ENCODE results near the gene FRMPD4. TPM values are rescaled to one million over a fixed set of nuclear protein-coding genes. Genes with fewer than 3 reads are reported as not detected.

The FRMPD4 gene
- total and polyA plus RNA-seq, 2 of the 13 experiments (the other 11 are each of a cell fraction or from before 2014, with no cell fraction given), result not detected

- Histone ChIP-seq H3K4me3 (replicated peaks in 1 of 3; ENCODE audit: insufficient read depth in 1 of 3, low read depth in 2 of 3, low read length in 3 of 3) (no peak overlapping the region), H3K36me3 (replicated peaks in 1 of 2; ENCODE audit: control insufficient read depth in 1 of 2, insufficient read depth in 2 of 2, low read length in 2 of 2) (no peaks in the 10 kb centered on the region), H3K4me2 (ENCODE audit: low read depth, low read length) (no peak overlapping the region), H4K20me1 (ENCODE audit: insufficient read depth, low read length) (no peaks in the 10 kb centered on the region), H3K79me2 (ENCODE audit: insufficient read depth, low read length) (no peaks in the 10 kb centered on the region), H3K27ac (ENCODE audit: extremely low read length, insufficient read depth, low read length) (no peak overlapping the region), H3K9me3 (ENCODE audit: low read length) (no peaks in the 10 kb centered on the region), H3K27me3 (ENCODE audit: control insufficient read depth in 1 of 2, insufficient read depth in 2 of 2, low read length in 2 of 2) (no peaks in the 10 kb centered on the region), H2AFZ (ENCODE audit: low read length) (no peak overlapping the region), H3K9ac (ENCODE audit: insufficient read depth, low read depth, low read length) (no peak overlapping the region), H3K4me1 (ENCODE audit: insufficient read depth, low read length) (no peaks in the 10 kb centered on the region)
- DNase-seq (ENCODE audit: low spot score), result no peak
- FAIRE-seq, result no peak
- no TSS peak for BruUV-seq (replicated peaks)
- intact Hi-C loops (cut with micrococcal nuclease; ENCODE audit: unreplicated experiment), result no loop called here
- no peak for ATAC-seq
- WGBS (ENCODE audit: low lambda C conversion rate), result 0% methylated on average over 2 of the region's 2 CpGs
- ChIA-PET CTCF (ENCODE audit: low intra/inter-chr PET ratio, low total read pairs) (no interaction called here), POLR2A (no interaction called here)
- no peak for TF ChIP-seq ZNF878 (CRISPR knock-in tag; IDR thresholded peaks at IDR 0.05)
- no peak for TF ChIP-seq ZNF597 (CRISPR knock-in tag; IDR thresholded peaks at IDR 0.05)
- TF ChIP-seq, protein P1, sequence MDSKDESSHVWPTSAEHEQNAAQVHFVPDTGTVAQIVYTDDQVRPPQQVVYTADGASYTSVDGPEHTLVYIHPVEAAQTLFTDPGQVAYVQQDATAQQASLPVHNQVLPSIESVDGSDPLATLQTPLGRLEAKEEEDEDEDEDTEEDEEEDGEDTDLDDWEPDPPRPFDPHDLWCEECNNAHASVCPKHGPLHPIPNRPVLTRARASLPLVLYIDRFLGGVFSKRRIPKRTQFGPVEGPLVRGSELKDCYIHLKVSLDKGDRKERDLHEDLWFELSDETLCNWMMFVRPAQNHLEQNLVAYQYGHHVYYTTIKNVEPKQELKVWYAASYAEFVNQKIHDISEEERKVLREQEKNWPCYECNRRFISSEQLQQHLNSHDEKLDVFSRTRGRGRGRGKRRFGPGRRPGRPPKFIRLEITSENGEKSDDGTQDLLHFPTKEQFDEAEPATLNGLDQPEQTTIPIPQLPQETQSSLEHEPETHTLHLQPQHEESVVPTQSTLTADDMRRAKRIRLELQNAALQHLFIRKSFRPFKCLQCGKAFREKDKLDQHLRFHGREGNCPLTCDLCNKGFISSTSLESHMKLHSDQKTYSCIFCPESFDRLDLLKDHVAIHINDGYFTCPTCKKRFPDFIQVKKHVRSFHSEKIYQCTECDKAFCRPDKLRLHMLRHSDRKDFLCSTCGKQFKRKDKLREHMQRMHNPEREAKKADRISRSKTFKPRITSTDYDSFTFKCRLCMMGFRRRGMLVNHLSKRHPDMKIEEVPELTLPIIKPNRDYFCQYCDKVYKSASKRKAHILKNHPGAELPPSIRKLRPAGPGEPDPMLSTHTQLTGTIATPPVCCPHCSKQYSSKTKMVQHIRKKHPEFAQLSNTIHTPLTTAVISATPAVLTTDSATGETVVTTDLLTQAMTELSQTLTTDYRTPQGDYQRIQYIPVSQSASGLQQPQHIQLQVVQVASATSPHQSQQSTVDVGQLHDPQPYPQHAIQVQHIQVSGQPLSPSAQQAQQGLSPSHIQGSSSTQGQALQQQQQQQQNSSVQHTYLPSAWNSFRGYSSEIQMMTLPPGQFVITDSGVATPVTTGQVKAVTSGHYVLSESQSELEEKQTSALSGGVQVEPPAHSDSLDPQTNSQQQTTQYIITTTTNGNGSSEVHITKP (CRISPR knock-in tag; IDR thresholded peaks at IDR 0.05; ENCODE audit: low read depth), result no peak
- no peak for TF ChIP-seq KDM5A (IDR thresholded peaks at IDR 0.05; ENCODE audit: borderline replicate concordance, low read length)
- no peak for TF ChIP-seq KDM3A (CRISPR knock-in tag; IDR thresholded peaks at IDR 0.05; ENCODE audit: low read depth)
- TF ChIP-seq NAIF1 (CRISPR knock-in tag; IDR thresholded peaks at IDR 0.05; ENCODE audit: borderline replicate concordance), result no peak
- TF ChIP-seq EP300 (IDR thresholded peaks at IDR 0.05; ENCODE audit: low read depth in 2 of 2, low read length in 2 of 2), result no peak
- TF ChIP-seq EP300 (CRISPR knock-in tag; IDR thresholded peaks at IDR 0.05; ENCODE audit: borderline replicate concordance), result no peak
- TF ChIP-seq ZC3H4 (CRISPR knock-in tag; IDR thresholded peaks at IDR 0.05; ENCODE audit: borderline replicate concordance), result no peak
- TF ChIP-seq ZNF660 (CRISPR knock-in tag; IDR thresholded peaks at IDR 0.05; ENCODE audit: borderline replicate concordance, low read depth), result no peak
- TF ChIP-seq TP53 (CRISPR knock-in tag; conservative IDR thresholded peaks at IDR 0.05), result no peak
- TF ChIP-seq IKZF1 (IDR thresholded peaks at IDR 0.05), result no peak
- no peak for TF ChIP-seq SP140L (CRISPR knock-in tag; IDR thresholded peaks at IDR 0.05; ENCODE audit: borderline replicate concordance)
- TF ChIP-seq, protein P2, sequence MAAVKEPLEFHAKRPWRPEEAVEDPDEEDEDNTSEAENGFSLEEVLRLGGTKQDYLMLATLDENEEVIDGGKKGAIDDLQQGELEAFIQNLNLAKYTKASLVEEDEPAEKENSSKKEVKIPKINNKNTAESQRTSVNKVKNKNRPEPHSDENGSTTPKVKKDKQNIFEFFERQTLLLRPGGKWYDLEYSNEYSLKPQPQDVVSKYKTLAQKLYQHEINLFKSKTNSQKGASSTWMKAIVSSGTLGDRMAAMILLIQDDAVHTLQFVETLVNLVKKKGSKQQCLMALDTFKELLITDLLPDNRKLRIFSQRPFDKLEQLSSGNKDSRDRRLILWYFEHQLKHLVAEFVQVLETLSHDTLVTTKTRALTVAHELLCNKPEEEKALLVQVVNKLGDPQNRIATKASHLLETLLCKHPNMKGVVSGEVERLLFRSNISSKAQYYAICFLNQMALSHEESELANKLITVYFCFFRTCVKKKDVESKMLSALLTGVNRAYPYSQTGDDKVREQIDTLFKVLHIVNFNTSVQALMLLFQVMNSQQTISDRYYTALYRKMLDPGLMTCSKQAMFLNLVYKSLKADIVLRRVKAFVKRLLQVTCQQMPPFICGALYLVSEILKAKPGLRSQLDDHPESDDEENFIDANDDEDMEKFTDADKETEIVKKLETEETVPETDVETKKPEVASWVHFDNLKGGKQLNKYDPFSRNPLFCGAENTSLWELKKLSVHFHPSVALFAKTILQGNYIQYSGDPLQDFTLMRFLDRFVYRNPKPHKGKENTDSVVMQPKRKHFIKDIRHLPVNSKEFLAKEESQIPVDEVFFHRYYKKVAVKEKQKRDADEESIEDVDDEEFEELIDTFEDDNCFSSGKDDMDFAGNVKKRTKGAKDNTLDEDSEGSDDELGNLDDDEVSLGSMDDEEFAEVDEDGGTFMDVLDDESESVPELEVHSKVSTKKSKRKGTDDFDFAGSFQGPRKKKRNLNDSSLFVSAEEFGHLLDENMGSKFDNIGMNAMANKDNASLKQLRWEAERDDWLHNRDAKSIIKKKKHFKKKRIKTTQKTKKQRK (IDR thresholded peaks at IDR 0.05; ENCODE audit: low read length), result no peak
- TF ChIP-seq BATF2 (CRISPR knock-in tag; IDR thresholded peaks at IDR 0.05), result no peak
- TF ChIP-seq TBX2 (CRISPR knock-in tag; IDR thresholded peaks at IDR 0.05; ENCODE audit: borderline replicate concordance), result no peak
- no peak for TF ChIP-seq ZNF367 (CRISPR knock-in tag; IDR thresholded peaks at IDR 0.05; ENCODE audit: borderline replicate concordance)
- TF ChIP-seq ZNF839 (CRISPR knock-in tag; IDR thresholded peaks at IDR 0.05; ENCODE audit: borderline replicate concordance), result no peak
- in situ Hi-C loops (cut with HindIII; ENCODE audit: extremely low pct_ligation_motif_present, low pct_unique_long_range_greater_than_20kb), result no loop called here
Observed at GRCh38 chrX:12115377-12115776, 22.9 kb upstream of the FRMPD4 start.

All from HepG2 (cell line).